SK-N-MC (cell line): ENCODE data around the gene DAZAP2.

ENCODE experiments used
- EZH2 ChIP-seq: fragments of 200-600 bp; sonication (generic); IDR thresholded peaks from one replicate; pipeline ENCODE4 v1.6.1; 2017; ENCODE audit warnings: antibody characterized with exemption
- FOXP2 ChIP-seq: optimal IDR thresholded peaks from 2 replicates; pipeline ENCODE3; 2011; ENCODE audit warnings: mild to moderate bottlenecking, moderate library complexity; ENCODE audit not compliant: insufficient read depth; ENCODE audit errors: extremely low read length, control extremely low read depth
- POLR2AphosphoS5 ChIP-seq: IDR thresholded peaks from 2 replicates; pipeline ENCODE4 v1.6.1; 2012; ENCODE audit warnings: mild to moderate bottlenecking, low read depth, low read length, borderline replicate concordance

DNA sequence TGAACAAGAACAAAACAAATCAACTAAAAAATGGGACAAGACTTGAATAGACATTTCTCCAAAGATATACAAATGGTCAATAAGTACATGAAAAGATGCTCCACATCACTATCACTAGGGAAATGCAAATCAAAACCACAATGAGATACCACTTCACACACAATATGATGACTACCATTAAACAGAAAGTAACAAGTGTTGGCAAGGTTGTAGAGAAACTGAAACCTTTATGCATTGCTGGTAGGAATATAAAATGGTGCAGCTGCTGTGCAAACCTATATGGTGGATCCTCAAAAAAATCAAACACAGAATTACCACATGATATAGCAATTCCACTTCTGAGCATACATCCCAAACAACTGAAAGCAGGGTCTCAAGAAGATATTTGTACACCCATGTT is 26.4 kb downstream of the DAZAP2 start:
- TF ChIP-seq POLR2AphosphoS5 (no peak), EZH2 (no peak), FOXP2 (no peak)
